Cerebellar cortex (tissue), 1 donor: ENCODE results near the gene SBF2.
"Not testable (repeated sequence)": the region's sequence is repeated elsewhere in the genome, so short reads cannot be mapped to it uniquely, and the experiment has no call there.

ENCODE experiments used
- DNase-seq: peaks from one replicate; pipeline ENCODE4 v3.0.0-alpha.2; 2015; ENCODE audit warnings: low spot score

SBF2 gene

DNA sequence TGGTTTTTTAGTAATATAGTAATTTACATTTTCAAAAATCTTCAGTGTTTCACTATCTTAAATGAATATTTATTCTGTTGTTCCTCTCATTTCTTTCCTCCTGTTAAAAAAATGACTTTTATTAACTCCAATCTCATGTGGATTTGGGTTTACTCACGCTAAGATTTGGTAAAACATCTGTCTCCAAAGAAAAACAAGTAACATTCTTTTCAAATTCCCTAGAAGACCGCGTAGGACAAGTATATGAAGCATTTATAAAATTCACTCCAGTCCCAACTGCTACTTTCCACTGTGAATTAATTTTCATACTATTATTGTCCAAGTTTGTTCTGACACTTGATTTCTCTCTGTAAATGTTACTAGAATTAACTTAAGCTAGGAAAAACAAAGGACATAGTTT lies 26.2 kb downstream of the SBF2 start:
- DNase-seq: no peak

DNA sequence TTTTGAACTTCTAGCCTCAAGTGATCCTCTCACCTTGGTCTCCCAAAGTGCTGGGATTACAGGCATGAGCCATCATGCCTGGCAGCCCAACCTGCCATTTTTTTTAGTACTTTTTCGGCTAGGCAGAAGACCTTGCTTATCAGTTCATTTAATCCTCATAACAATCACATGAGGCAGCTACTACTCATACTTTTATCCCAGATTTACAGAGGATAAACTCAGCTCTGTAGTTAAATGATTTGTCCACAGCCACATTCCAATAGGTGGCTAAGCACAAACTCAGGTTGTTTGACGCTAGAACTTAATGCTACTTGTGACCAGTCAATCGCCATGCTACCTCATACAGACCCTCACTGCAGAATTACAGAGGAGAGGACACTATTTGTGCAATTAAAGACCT lies 28.1 kb downstream of the SBF2 start:
- no peak for DNase-seq

DNA sequence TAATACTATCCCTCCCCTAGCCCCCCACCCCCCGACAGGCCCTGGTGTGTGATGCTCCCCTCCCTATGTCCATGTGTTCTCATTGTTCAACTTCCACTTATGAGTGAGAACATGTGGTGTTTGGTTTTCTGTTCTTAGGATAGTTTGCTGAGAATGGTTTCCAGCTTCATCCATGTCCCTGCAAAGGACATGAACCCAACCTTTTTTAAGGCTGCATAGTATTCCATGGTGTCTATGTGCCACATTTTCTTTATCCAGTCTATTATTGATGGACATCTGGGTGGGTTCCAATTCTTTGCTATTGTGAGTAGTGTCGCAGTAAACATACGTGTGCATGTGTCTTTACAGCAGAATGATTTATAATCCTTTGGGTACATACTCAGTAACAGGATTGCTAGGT lies 29.3 kb downstream of the SBF2 start:
- not testable (repeated sequence) for DNase-seq

DNA sequence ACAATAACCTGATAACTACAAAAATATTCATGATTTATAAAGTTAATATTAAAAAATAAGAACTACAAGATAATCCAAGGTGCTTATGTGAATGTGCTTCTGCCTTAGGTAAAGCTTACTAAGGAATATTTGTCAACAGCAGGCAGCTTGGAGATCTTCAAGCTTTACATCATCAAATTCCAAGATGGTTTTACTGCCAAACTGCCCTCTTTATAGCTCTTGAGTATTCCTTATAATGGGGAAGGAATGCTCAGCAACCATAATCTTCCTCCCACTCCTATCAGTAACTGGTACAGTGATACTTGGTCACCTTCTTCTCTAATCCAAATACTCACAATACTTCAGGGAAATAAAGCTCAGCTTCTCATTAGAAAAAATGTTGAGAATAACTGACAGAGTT lies 30.1 kb downstream of the SBF2 start:
- DNase-seq: no peak

DNA sequence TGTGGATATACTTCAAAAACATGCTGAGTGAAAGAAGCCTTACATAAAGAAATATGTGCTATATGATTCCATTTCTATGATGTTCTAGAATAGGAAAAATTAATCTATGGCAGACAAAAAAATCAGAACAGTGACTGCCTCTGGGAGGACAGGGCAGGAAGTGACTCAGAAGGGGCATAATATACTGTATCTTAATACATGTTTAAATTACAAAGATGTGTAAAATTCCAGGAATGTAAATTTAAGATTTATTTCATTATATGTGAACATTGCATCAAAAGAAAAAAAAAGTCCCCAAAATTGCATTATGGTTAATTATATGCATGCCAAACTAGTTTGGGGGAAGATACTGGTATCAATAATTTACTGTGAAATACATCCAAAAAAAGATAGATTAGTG lies 32.2 kb downstream of the SBF2 start:
- no peak for DNase-seq

DNA sequence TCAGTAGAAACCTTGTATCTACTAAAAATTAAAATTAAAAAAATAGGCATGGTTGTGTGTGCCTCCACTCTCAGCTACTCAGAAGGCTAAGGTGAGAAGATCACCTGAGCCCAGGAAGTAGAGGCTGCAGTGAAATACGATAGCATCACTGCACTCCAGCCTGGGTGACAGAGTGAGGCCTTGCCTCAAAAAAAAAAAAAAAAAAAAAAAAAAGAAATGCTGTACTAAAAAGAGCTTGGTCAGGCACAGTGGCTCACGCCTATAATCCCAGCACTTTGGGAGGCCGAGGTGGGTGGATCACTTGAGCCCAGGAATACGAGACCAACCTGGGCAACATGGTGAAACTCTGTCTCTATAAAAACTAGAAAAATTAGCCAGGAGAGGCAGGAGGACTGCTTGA lies 36.5 kb downstream of the SBF2 start:
- DNase-seq: no peak

DNA sequence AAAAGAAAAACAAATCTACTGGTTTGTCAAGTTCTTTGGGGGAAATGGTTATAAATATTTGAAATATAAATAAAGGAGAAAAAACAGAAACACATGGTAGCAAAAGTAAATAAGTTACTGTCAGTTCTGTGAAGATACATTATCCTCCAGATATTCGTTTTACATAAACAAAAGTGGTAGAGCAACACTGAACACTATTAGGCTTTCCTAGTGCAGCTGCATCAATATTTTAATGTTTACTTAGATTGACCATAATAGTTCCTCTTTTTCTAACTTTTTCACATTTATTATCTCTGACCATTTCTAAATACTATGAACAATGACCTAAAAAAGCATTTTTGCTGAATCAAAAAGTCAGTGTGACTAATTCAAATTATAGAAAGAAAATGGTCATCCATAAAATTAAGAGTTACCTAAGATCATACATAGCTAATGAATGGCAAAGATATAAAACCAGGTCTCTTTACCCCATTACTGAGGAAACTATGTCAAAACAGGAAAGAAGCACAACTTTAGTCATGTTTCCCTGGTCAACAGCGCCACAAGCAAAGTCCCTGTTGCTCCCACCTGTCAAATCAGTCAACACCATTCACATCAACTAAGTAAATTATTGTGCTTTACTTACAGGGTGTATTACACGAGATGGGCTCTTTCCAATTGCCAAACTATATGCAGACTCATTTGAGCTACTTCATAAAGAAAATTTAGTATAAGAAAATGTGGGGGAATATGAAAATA lies 38.5 kb downstream of the SBF2 start:
- no peak for DNase-seq

DNA sequence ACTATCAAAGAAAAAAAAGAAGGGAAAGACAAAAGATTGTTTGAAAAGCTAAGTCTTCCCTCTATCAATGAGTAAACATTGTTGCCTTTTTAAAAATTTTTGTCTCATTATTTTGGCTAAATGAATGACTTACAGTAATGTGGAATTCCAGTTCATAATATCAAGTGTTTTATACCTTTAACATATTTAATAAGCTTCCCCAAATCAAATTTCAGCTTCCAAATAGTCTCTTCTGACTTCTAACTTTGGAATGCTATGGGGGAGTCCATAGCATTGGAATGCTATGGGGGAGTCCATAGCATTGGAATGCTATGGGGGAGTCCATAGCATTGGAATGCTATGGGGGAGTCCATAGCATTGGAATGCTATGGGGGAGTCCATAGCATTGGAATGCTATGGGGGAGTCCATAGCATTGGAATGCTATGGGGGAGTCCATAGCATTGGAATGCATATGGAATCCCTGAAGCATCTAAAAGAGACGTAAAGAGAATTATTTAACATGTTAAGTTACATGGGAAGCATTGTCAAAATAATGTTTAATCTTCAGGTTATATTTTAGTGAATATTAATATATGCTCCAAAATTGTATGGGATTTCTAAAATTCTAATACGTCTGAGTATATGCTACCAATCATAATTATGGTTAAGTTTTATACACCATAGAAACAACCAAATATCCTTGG lies 44.4 kb downstream of the SBF2 start:
- DNase-seq: not testable (repeated sequence)

DNA sequence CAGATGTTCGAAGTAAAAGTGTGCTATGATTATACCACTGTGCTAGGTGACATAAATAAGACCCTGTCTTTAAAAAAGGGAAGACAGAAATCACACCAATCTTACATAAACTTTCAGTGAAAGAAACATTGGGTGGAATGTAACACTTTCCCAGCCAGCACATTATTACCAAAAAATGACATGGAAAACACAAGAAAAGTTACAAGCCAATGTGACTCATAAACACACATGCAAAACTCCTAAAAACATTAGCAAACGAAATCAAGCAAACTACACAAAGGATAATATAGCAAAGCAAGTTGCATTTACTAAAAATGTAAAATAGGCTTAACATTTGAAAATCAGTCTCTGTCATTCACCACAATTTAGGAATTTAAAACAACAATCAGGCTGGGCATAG lies 47.0 kb downstream of the SBF2 start:
- DNase-seq: no peak

DNA sequence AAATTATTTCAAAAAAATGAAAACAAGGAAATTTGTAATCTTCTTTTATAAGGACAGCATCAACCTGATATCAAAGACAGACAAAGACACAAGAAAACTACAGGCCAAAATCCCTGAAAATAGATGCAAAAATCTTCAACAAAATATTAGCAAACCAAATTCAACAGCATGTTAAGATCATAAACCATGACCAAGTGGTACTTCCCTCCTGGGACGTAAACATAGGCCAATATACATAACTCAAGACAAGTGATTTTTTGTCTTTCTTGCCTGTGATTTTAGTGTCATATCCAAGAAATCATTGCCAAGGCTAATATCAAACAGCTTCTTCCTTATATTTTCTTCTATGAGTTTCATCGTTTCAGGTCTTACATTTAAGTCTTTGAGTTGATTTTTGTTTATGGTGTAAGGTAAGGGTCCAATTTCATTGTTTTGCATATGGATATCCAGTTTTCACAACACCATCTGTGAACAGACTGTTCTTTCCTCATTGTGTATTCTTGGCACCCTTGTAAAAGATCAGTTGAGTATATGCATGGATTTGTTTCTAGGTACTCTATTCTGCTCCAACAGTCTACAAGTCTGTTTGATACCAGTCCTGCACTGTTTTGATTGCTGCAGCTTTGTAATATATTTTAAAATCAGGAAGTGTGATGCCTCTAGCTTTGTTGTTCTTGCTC lies 50.0 kb downstream of the SBF2 start:
- DNase-seq: no peak

DNA sequence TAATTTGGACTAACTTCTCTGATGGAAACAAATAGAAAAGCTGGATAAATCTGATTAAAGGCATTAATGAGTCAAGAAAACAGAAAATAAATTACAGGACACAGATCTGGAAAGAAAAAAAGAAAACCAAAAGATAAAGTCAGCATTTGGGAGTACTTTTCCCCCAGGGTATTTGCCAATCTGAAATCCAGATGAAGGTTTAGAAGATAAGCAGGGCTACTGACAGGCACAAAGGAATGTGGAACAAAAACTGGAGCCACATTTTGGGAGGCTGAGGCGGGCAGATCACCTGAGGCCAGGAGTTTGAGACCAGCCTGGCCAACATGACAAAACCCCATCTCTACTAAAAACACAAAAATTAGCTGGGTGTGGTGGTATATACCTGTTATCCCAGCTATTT lies 57.2 kb downstream of the SBF2 start:
- no peak for DNase-seq

DNA sequence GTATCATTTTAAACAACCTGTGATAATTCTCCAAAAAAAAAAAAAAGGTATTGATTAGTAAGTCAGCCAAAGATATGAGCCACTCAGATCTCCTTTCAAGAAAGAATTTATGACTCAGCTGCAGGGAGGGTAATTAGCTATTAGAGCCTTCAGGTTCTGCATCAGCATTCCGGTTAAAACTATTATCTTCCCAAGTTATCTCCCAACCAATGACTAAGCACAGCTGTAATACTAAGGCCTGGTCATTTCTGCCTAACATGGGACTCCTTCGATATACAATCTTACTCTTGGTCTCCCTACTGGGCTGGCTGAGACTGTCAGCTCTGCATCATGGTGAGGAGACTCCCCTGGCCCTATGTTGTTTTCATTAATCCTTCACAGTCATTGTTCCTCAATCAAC lies 60.4 kb downstream of the SBF2 start:
- DNase-seq: no peak

DNA sequence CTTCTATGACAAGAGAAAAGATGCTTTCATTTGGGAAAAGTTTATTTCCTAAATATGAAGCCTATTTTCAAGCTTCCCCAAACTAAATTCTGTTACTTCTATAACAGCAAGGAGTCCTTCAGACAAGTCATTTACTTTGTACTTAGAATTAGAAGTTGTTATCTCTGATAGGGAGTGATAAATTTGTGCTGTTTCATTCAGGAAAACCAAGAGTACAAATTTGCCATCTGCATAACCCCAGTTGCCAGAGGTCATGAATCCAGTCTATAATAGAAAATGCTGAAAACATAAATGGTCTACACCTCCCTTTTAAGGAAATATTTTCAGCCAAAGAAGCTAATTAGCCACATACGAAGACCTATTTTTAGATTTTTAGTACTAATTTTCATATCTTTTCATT lies 61.3 kb downstream of the SBF2 start:
- no peak for DNase-seq

DNA sequence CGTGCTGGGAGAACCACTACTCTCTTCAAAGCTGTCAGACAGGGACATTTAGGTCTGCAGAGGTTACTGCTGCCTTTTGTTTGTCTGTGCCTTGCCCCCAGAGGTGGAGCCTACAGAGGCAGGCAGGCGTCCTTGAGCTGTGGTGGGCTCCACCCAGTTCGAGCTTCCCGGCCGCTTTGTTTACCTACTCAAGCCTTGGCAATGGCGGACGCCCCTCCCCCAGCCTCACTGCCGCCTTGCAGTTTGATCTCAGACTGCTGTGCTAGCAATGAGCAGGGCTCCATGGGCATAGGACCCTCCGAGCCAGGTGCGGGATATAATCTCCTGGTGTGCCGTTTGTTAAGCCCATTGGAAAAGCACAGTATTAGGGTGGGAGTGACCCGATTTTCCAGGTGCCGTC lies 62.2 kb downstream of the SBF2 start:
- DNase-seq: not testable (repeated sequence)

DNA sequence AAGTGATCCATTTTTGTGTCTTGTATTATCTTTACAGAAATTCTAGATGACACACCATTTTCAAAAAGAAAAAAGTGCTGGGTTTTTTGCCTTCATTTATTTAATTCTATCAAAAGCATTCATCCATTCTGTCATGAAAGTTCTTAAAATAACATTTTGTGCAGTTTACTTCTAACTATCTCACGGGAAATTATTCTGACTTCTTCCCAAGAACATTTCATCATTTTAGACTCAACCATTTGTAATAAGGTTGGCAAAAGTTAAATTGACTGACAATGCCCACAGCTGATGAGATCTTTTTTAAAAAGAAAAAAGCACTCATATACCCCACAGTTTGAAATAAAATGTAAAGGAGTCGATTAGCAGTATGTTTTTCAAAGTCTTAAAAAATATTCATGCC lies 68.5 kb downstream of the SBF2 start:
- DNase-seq: no peak

DNA sequence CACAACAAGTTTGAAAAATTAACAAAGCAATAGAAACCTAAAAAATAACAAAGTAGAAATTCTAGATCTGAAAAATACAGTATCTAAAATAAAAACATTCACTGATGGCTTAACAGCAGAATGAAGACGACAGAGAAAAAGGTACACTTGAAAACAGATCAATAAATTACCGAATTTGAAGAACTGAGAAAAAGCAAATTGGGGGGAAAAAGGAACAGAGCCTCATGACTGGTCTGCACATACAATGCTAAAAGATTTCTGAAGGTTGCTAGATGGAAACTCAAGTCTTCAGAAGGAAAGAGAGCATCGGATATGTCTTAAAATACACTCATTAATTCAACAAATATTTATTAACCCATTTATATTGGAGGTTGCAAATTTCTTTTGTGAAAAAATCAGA lies 71.6 kb downstream of the SBF2 start:
- no peak for DNase-seq

DNA sequence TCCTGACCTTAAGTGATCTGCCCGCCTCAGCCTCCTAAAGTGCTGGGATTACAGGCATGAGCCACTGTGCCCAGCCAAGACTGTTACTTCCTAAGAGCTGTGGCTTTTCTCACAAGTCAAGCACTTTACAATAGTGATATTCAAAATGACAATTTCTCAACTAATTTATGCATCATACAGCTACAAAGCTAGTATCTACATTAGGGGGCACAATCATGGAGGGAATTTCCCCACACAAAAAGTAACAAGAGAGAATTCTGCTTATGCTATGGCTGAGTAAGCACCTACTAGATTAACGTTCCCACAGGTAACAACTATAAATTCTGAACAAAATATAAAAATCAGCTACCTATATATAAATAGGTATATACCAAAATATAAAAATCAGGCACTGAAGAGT lies 72.7 kb downstream of the SBF2 start:
- no peak for DNase-seq

DNA sequence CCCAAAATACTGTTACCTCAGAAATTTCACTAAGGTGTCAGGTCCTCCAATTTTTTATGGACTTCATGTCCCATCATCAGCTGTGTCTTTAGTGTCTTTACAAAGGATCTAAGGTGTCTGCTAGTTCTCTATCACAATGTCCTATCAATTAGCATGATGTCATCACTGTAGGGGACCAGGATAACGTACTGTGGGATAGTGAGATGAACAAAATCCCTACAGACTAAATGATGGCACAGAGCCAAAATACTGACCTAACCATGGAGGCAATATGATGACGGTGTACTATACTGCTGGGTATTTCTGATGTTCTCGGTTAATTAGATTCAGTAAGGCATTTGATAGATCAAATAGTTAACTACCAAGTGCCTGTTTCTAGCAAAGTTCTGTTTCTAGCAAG lies 82.5 kb downstream of the SBF2 start:
- DNase-seq: no peak

DNA sequence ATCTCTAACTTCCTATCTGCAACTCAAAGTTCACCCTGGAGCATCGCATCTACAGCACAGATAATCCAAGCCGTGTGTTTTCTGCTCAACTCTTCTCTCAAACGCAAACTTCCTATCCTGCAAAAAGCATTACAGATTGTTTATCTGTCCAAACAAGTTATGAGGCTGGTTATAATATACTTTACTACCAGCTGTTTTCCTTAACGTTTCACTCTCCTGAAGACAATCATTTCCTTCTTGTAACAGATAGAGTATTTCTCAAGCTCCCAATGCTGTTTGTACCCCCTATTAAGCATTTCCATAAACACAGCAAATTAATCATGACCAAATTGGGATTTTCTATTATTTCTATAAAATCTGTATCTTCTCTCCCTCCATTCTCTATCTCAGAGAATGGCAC lies 84.7 kb downstream of the SBF2 start:
- DNase-seq: no peak

DNA sequence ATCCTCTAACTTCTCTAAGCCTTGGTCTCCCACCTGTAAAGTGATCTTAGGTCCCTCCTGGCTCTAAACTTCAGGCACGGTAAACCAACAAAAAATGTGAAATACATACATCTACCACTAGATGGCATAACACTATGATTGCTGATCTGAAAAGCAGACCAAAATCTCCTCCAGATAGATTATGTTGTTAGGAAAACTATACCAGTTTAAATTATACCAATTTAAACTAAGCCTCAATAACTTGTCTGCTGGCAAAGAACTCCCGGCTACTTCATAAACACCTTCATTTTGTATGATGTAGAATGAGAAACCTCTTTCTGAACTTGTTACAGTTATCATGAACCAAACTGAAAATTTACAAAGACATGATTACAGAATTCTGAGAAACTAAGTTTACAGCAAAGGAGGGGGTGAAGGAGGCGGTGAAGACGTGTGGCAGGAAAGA lies 85.9 kb downstream of the SBF2 start:
- peak; percentile 65 for DNase-seq

DNA sequence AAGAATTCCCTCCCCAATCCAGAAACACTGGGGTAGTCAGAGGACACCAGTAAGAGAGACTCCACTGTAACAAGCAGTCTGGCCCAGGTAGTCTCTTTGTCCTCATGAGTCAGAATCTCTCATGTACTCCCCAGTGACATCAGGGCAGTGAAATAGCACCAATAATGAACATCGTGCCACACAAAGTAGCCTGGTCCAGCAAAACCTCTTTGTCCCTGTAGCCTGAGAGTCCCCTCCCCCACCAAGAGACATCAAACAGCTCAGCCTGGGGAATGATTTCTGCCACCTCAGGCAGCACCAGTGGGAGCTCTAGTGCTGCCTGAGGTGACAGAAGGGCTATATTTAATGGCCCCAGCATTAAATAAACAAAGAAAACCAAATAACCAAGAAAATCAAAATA lies 88.1 kb downstream of the SBF2 start:
- no peak for DNase-seq

DNA sequence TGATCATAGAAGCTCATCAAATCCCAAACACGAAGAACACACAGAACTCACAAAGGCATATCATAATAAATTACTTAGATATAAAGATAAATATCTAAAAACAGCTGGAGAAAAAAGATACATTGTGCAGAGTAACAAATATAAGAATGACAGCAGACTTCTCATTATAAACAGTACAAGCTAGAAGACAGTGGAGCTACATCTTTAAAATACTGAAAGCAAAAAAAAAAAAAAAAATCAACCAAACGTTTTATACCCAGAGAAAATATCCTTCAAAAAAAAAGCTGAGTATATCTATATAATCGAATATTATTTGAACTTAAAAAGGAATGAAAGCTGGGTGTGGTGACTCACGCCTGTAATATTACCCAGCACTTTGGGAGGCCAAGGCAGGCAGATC lies 90.0 kb downstream of the SBF2 start:
- no peak for DNase-seq

DNA sequence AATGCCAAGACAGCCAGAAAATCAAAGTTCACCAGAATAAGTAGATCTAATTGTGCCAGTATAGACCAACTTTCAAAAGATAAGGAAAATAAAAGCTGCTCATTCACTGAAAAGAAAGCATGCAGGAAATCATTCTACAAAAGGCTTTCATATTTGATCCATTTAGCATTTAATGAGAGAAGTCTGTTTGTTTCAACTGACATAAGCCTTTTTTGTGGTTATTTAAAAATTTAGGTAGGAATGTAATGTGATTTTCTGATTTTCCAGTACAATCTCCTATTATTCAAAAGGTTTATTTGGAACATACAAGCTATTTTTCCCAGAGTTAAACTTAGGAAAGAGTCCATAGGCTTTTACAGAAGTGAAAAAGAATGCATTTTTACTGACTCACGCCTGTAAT lies 92.7 kb downstream of the SBF2 start:
- DNase-seq: no peak
